ENCODE measurements around the gene FARS2. TPM values are rescaled to one million over a fixed set of nuclear protein-coding genes. Genes with fewer than 3 reads are reported as not detected.
"Not testable (repeated sequence)": the region's sequence is repeated elsewhere in the genome, so short reads cannot be mapped to it uniquely, and the experiment has no call there.

Gene FARS2
- total RNA-seq, 1 experiment from 2014 or later = 25.6 TPM

GRCh38 chr6:5541751-5542432, 280.6 kb downstream of the FARS2 start:
- in situ Hi-C loops (cut with HindIII; ENCODE audit: low pct_unique_long_range_greater_than_20kb, low sequenced_read_pairs) = no loop called here
- DNase-seq (ENCODE audit: low read depth, low spot score) = no peak

GRCh38 chr6:5547556-5547955, 286.2 kb downstream of the FARS2 start:
- DNase-seq (ENCODE audit: low read depth, low spot score) = no peak
- in situ Hi-C loops (cut with HindIII; ENCODE audit: low pct_unique_long_range_greater_than_20kb, low sequenced_read_pairs) = no loop called here

- in situ Hi-C loops (cut with HindIII; ENCODE audit: low pct_unique_long_range_greater_than_20kb, low sequenced_read_pairs) = no loop called here
Measured at GRCh38 chr6:5550631-5551030, 289.3 kb downstream of the FARS2 start.

GRCh38 chr6:5552243-5552642, 290.9 kb downstream of the FARS2 start:
- DNase-seq (ENCODE audit: low read depth, low spot score) = no peak
- in situ Hi-C loops (cut with HindIII; ENCODE audit: low pct_unique_long_range_greater_than_20kb, low sequenced_read_pairs) = no loop called here

More at GRCh38 chr6:5550631-5551030, 289.3 kb downstream of the FARS2 start:
- DNase-seq (ENCODE audit: low read depth, low spot score) = peak; percentile 98

GRCh38 chr6:5553767-5554166, 292.5 kb downstream of the FARS2 start:
- in situ Hi-C loops (cut with HindIII; ENCODE audit: low pct_unique_long_range_greater_than_20kb, low sequenced_read_pairs) = no loop called here
- DNase-seq (ENCODE audit: low read depth, low spot score) = no peak

- no peak for DNase-seq (ENCODE audit: low read depth, low spot score)
- in situ Hi-C loops (cut with HindIII; ENCODE audit: low pct_unique_long_range_greater_than_20kb, low sequenced_read_pairs) = no loop called here
Measured at GRCh38 chr6:5554226-5554625, 292.9 kb downstream of the FARS2 start.

- no peak for DNase-seq (ENCODE audit: low read depth, low spot score)
- in situ Hi-C loops (cut with HindIII; ENCODE audit: low pct_unique_long_range_greater_than_20kb, low sequenced_read_pairs) = no loop called here
Measured at GRCh38 chr6:5556011-5556410, 294.7 kb downstream of the FARS2 start.

GRCh38 chr6:5557506-5557905, 296.2 kb downstream of the FARS2 start:
- DNase-seq (ENCODE audit: low read depth, low spot score) = no peak
- in situ Hi-C loops (cut with HindIII; ENCODE audit: low pct_unique_long_range_greater_than_20kb, low sequenced_read_pairs) = no loop called here

- no peak for DNase-seq (ENCODE audit: low read depth, low spot score)
- in situ Hi-C loops (cut with HindIII; ENCODE audit: low pct_unique_long_range_greater_than_20kb, low sequenced_read_pairs) = no loop called here
Measured at GRCh38 chr6:5559651-5560050, 298.3 kb downstream of the FARS2 start.

- in situ Hi-C loops (cut with HindIII; ENCODE audit: low pct_unique_long_range_greater_than_20kb, low sequenced_read_pairs) = no loop called here
- no peak for DNase-seq (ENCODE audit: low read depth, low spot score)
Measured at GRCh38 chr6:5562277-5562676, 301.0 kb downstream of the FARS2 start.

- in situ Hi-C loops (cut with HindIII; ENCODE audit: low pct_unique_long_range_greater_than_20kb, low sequenced_read_pairs) = no loop called here
- no peak for DNase-seq (ENCODE audit: low read depth, low spot score)
Measured at GRCh38 chr6:5563086-5563485, 301.8 kb downstream of the FARS2 start.

GRCh38 chr6:5564746-5565145, 303.4 kb downstream of the FARS2 start:
- in situ Hi-C loops (cut with HindIII; ENCODE audit: low pct_unique_long_range_greater_than_20kb, low sequenced_read_pairs) = not testable (repeated sequence)

GRCh38 chr6:5565971-5566370, 304.7 kb downstream of the FARS2 start:
- no peak for DNase-seq (ENCODE audit: low read depth, low spot score)
- in situ Hi-C loops (cut with HindIII; ENCODE audit: low pct_unique_long_range_greater_than_20kb, low sequenced_read_pairs) = no loop called here

More at GRCh38 chr6:5564746-5565145, 303.4 kb downstream of the FARS2 start:
- DNase-seq (ENCODE audit: low read depth, low spot score) = not testable (repeated sequence)

GRCh38 chr6:5566718-5567117, 305.4 kb downstream of the FARS2 start:
- no peak for DNase-seq (ENCODE audit: low read depth, low spot score)
- in situ Hi-C loops (cut with HindIII; ENCODE audit: low pct_unique_long_range_greater_than_20kb, low sequenced_read_pairs) = no loop called here

GRCh38 chr6:5567352-5567751, 306.0 kb downstream of the FARS2 start:
- no peak for DNase-seq (ENCODE audit: low read depth, low spot score)
- in situ Hi-C loops (cut with HindIII; ENCODE audit: low pct_unique_long_range_greater_than_20kb, low sequenced_read_pairs) = no loop called here

- DNase-seq (ENCODE audit: low read depth, low spot score) = no peak
- in situ Hi-C loops (cut with HindIII; ENCODE audit: low pct_unique_long_range_greater_than_20kb, low sequenced_read_pairs) = no loop called here
Measured at GRCh38 chr6:5567890-5568289, 306.6 kb downstream of the FARS2 start.

GRCh38 chr6:5569491-5569890, 308.2 kb downstream of the FARS2 start:
- in situ Hi-C loops (cut with HindIII; ENCODE audit: low pct_unique_long_range_greater_than_20kb, low sequenced_read_pairs) = no loop called here
- DNase-seq (ENCODE audit: low read depth, low spot score) = no peak

GRCh38 chr6:5570641-5571040, 309.3 kb downstream of the FARS2 start:
- in situ Hi-C loops (cut with HindIII; ENCODE audit: low pct_unique_long_range_greater_than_20kb, low sequenced_read_pairs) = no loop called here
- no peak for DNase-seq (ENCODE audit: low read depth, low spot score)

GRCh38 chr6:5580736-5581581, 319.6 kb downstream of the FARS2 start:
- no peak for DNase-seq (ENCODE audit: low read depth, low spot score)
- in situ Hi-C loops (cut with HindIII; ENCODE audit: low pct_unique_long_range_greater_than_20kb, low sequenced_read_pairs) = no loop called here
